Thoracic aorta (tissue), 2 donors: Measurements from ENCODE around the gene CASS4. TPM values are rescaled to one million over a fixed set of nuclear protein-coding genes. Genes with fewer than 3 reads are reported as not detected.

ENCODE experiments used
- ATAC-seq: fragments of 150-250 bp; one replicate; pipeline ENCODE4 v1.8.0; 2017; ENCODE audit warnings: low read depth; ENCODE audit not compliant: insufficient number of reproducible peaks, low FRiP score
- DNase-seq: peaks from one replicate; pipeline ENCODE4 v3.0.0-alpha.2; 2020; ENCODE audit warnings: low spot score
- H3K27ac ChIP-seq, 2 donors: fragments of 200-600 bp; sonication (generic); 1 replicate in 1 of 2; 2 replicates in 1 of 2; pipeline ENCODE4 v1.5.1; 2016; ENCODE audit warnings: mild to moderate bottlenecking in 2 of 2, moderate library complexity in 2 of 2
- H3K27me3 ChIP-seq: fragments of 200-600 bp; sonication (generic); replicated peaks from 2 replicates; pipeline ENCODE4 v1.6.0; 2016; ENCODE audit warnings: mild to moderate bottlenecking; ENCODE audit not compliant: insufficient read depth
- H3K36me3 ChIP-seq: fragments of 200-600 bp; sonication (generic); one replicate; pipeline ENCODE4 v1.5.1; 2016
- H3K4me1 ChIP-seq, 2 donors: fragments of 200-600 bp; sonication (generic); 1 replicate in 1 of 2; 2 replicates in 1 of 2; pipeline versions ENCODE4 v1.5.1 to v1.6.0; 2016; ENCODE audit warnings: low read depth in 2 of 2, mild to moderate bottlenecking in 1 of 2; ENCODE audit not compliant: control insufficient read depth in 1 of 2
- H3K4me3 ChIP-seq: fragments of 200-600 bp; sonication (generic); 2 replicates; pipeline ENCODE4 v1.5.1; 2016; ENCODE audit warnings: mild to moderate bottlenecking
- H3K9me3 ChIP-seq: fragments of 200-600 bp; sonication (generic); 2 replicates; pipeline ENCODE4 v1.5.1; 2016
- CTCF ChIP-seq: fragments of 200-600 bp; sonication (generic); IDR thresholded peaks from one replicate; pipeline ENCODE4 v1.5.1; 2019; ENCODE audit warnings: antibody characterized with exemption
- total RNA-seq, 2 donors: library from RNA; depleted of rRNA; stranded (reverse); fragments of >200 nt; gene quantifications; one replicate each; pipeline versions ENCODE4 v1.1.0 to v1.2.3, GENCODE V29; 2016

Gene CASS4
- total RNA-seq, 2 donors from 2014 or later, result 3.0 to 3.1 TPM

- no peak overlapping the region for H3K4me3 ChIP-seq
- no peaks in the 10 kb centered on the region for H3K9me3 ChIP-seq
- ATAC-seq (no peak), DNase-seq (no peak)
- no peaks in the 10 kb centered on the region for H3K36me3 ChIP-seq
- no peak overlapping the region for H3K27ac ChIP-seq
- no peaks in the 10 kb centered on the region for H3K4me1 ChIP-seq
- no peaks in the 10 kb centered on the region for H3K27me3 ChIP-seq
- no peak for TF ChIP-seq CTCF
These were observed 11.2 kb downstream of the CASS4 start for GRCh38 chr20:56423211-56423610.

GRCh38 chr20:56423886-56424285 lies 11.8 kb downstream of the CASS4 start:
- DNase-seq, result no peak
- no peaks in the 10 kb centered on the region for H3K27me3 ChIP-seq

GRCh38 chr20:56424931-56425330 lies 12.9 kb downstream of the CASS4 start:
- H3K27me3 ChIP-seq, result no peaks in the 10 kb centered on the region
- ATAC-seq, result no peak
- no peaks in the 10 kb centered on the region for H3K36me3 ChIP-seq
- no peak overlapping the region for H3K27ac ChIP-seq
- no peak overlapping the region for H3K4me3 ChIP-seq
- H3K4me1 ChIP-seq, result no peaks in the 10 kb centered on the region
- DNase-seq, result no peak
- H3K9me3 ChIP-seq, result no peaks in the 10 kb centered on the region
- TF ChIP-seq CTCF, result no peak

More at GRCh38 chr20:56423886-56424285, 11.8 kb downstream of the CASS4 start:
- ATAC-seq, result no peak
- H3K27ac ChIP-seq, result no peak overlapping the region
- H3K9me3 ChIP-seq, result no peaks in the 10 kb centered on the region
- H3K36me3 ChIP-seq, result no peaks in the 10 kb centered on the region
- H3K4me3 ChIP-seq, result no peak overlapping the region
- no peak for TF ChIP-seq CTCF
- H3K4me1 ChIP-seq, result no peaks in the 10 kb centered on the region

GRCh38 chr20:56426026-56426425 lies 14.0 kb downstream of the CASS4 start:
- H3K9me3 ChIP-seq, result no peaks in the 10 kb centered on the region
- H3K36me3 ChIP-seq, result no peaks in the 10 kb centered on the region
- ATAC-seq, result no peak
- no peak overlapping the region for H3K27ac ChIP-seq
- DNase-seq, result no peak
- no peaks in the 10 kb centered on the region for H3K27me3 ChIP-seq
- no peaks in the 10 kb centered on the region for H3K4me1 ChIP-seq
- no peak for TF ChIP-seq CTCF
- H3K4me3 ChIP-seq, result no peak overlapping the region

GRCh38 chr20:56426926-56427325 lies 14.9 kb downstream of the CASS4 start:
- Histone ChIP-seq H3K4me3 (no peak overlapping the region), H3K27ac (no peak overlapping the region), H3K4me1 (no peaks in the 10 kb centered on the region), H3K9me3 (no peaks in the 10 kb centered on the region), H3K36me3 (no peaks in the 10 kb centered on the region), H3K27me3 (no peaks in the 10 kb centered on the region)
- DNase-seq, result no peak
- TF ChIP-seq CTCF, result no peak
- no peak for ATAC-seq
